HepG2 (cell line): Measurements from ENCODE around the gene RAB6B. TPM values are rescaled to one million over a fixed set of nuclear protein-coding genes. Genes with fewer than 3 reads are reported as not detected.

Experiments used
- ATAC-seq: fragments of 200-7000 bp; cut with Tn5 transposase; 3 replicates; pipeline ENCODE4 v1.9.1; 2020; ENCODE audit warnings: mild to moderate bottlenecking, moderate library complexity
- BruUV-seq: library from RNA; stranded (reverse); fragments of 400-500 nt; replicated peaks from 2 replicates; lab custom pipeline; 2021; lab: Mats Ljungman, UMichigan
- CTCF ChIA-PET: fragments of 300-600 bp; formaldehyde crosslinking; extraction: SDS; loops from one replicate; lab custom pipeline; 2021; ENCODE audit warnings: low total read pairs, inconsistent platforms, low intra/inter-chr PET ratio; lab: Yijun Ruan, JAX
- POLR2A ChIA-PET: fragments of 350-600 bp; sonication (Branson Sonifier 250); formaldehyde crosslinking; loops from one replicate; lab custom pipeline; 2020; ENCODE audit warnings: antibody characterized with exemption, inconsistent platforms; lab: Yijun Ruan, JAX
- DNase-seq: peaks from one replicate; pipeline ENCODE4 v3.0.0-alpha.2; 2015; ENCODE audit warnings: low spot score
- FAIRE-seq: peaks from 3 replicates; lab custom pipeline; 2011; peaks lifted over from hg19 to GRCh38; lab: Jason Lieb, UNC
- H2AFZ ChIP-seq: one replicate; pipeline ENCODE4 v1.6.1; 2011; ENCODE audit warnings: low read length, inconsistent platforms
- H3K27ac ChIP-seq: fragments of 300-600 bp; 3 replicates; pipeline ENCODE4 v1.8.0; 2011; ENCODE audit warnings: mixed run types, mild to moderate bottlenecking, mixed read lengths, low read length, inconsistent platforms; ENCODE audit not compliant: insufficient read depth; ENCODE audit errors: extremely low read length
- H3K27me3 ChIP-seq, 2 experiments: fragments of 200-600 bp in 1 of 2; 2 replicates in 1 of 2; 3 replicates in 1 of 2; pipeline versions ENCODE4 v1.6.0 to v1.8.0; 2011; ENCODE audit warnings: low read length in 2 of 2, mild to moderate bottlenecking in 2 of 2, moderate library complexity in 2 of 2, inconsistent platforms in 1 of 2; ENCODE audit not compliant: insufficient read depth in 2 of 2, control insufficient read depth in 1 of 2
- H3K36me3 ChIP-seq, 2 experiments: fragments of 200-600 bp in 1 of 2; replicated peaks in 1 of 2; 2 replicates in 1 of 2; 3 replicates in 1 of 2; pipeline versions ENCODE4 v1.5.1 to v1.8.0; 2011; ENCODE audit warnings: low read length in 2 of 2, inconsistent platforms in 1 of 2; ENCODE audit not compliant: insufficient read depth in 2 of 2, control insufficient read depth in 1 of 2
- H3K4me1 ChIP-seq: 2 replicates; pipeline ENCODE4 v1.5.1; 2012; ENCODE audit warnings: low read length, inconsistent platforms; ENCODE audit not compliant: insufficient read depth
- H3K4me2 ChIP-seq: 2 replicates; pipeline ENCODE4 v1.6.0; 2011; ENCODE audit warnings: low read depth, low read length, inconsistent platforms
- H3K4me3 ChIP-seq, 3 experiments: fragments of 200-600 bp in 1 of 3; sonication (generic), shearing (Covaris generic) in 1 of 3; replicated peaks in 1 of 3; 2 replicates each; pipeline ENCODE4 v1.5.1; 2011 to 2016; ENCODE audit warnings: low read length in 3 of 3, inconsistent platforms in 2 of 3, low read depth in 2 of 3, mild to moderate bottlenecking in 2 of 3, control low read depth in 1 of 3, mixed read lengths in 1 of 3; ENCODE audit not compliant: insufficient read depth in 1 of 3
- H3K79me2 ChIP-seq: one replicate; pipeline ENCODE4 v1.6.1; 2011; ENCODE audit warnings: low read length, inconsistent platforms; ENCODE audit not compliant: insufficient read depth
- H3K9ac ChIP-seq: 2 replicates; pipeline ENCODE4 v1.6.0; 2011; ENCODE audit warnings: mild to moderate bottlenecking, low read depth, low read length, inconsistent platforms; ENCODE audit not compliant: insufficient read depth
- H3K9me3 ChIP-seq: 2 replicates; pipeline ENCODE4 v1.5.1; 2012; ENCODE audit warnings: mild to moderate bottlenecking, low read length
- H4K20me1 ChIP-seq: 2 replicates; pipeline ENCODE4 v1.6.0; 2011; ENCODE audit warnings: inconsistent platforms, mild to moderate bottlenecking, low read length, moderate library complexity; ENCODE audit not compliant: insufficient read depth
- FOSL2 ChIP-seq: sonication (generic); formaldehyde crosslinking; IDR thresholded peaks from 2 replicates; pipeline ENCODE4 v1.4.0; 2020; ENCODE audit warnings: missing genetic modification reagents
- GTF3A ChIP-seq: sonication (generic); formaldehyde crosslinking; conservative IDR thresholded peaks from 2 replicates; pipeline ENCODE4 v1.4.0; 2020; ENCODE audit warnings: mild to moderate bottlenecking, missing genetic modification reagents
- SAP130 ChIP-seq: IDR thresholded peaks from 2 replicates; pipeline ENCODE4 v1.6.1; 2016; ENCODE audit warnings: low read depth
- ZFP41 ChIP-seq: sonication (generic); formaldehyde crosslinking; IDR thresholded peaks from 2 replicates; pipeline ENCODE4 v1.4.0; 2020; ENCODE audit warnings: mild to moderate bottlenecking, missing genetic modification reagents, borderline replicate concordance
- ZNF225 ChIP-seq: sonication (generic); formaldehyde crosslinking; IDR thresholded peaks from 2 replicates; pipeline ENCODE4 v1.4.0; 2020; ENCODE audit warnings: mild to moderate bottlenecking, missing genetic modification reagents
- ZNF253 ChIP-seq: sonication (generic); formaldehyde crosslinking; IDR thresholded peaks from 2 replicates; pipeline ENCODE4 v1.8.0; 2022; ENCODE audit warnings: mild to moderate bottlenecking, missing genetic modification reagents, borderline replicate concordance
- ZNF768 ChIP-seq: sonication (generic); formaldehyde crosslinking; IDR thresholded peaks from 2 replicates; pipeline ENCODE4 v1.4.0; 2020; ENCODE audit warnings: missing genetic modification reagents
- WGBS: methylation state at CpG from one replicate; pipeline ENCODE4 v1.1.6; 2017; ENCODE audit warnings: low lambda C conversion rate; 5-methylcytosine and 5-hydroxymethylcytosine counted together
- in situ Hi-C: cut with HindIII; loops from 2 replicates; pipeline ENCODE4 v1.10.0; 2017; ENCODE audit warnings: low pct_unique_long_range_greater_than_20kb; ENCODE audit not compliant: extremely low pct_ligation_motif_present
- intact Hi-C: fragments of 100-400 bp; cut with micrococcal nuclease; formaldehyde crosslinking; loops from one replicate; pipeline ENCODE4 v1.10.0; 2022; ENCODE audit not compliant: unreplicated experiment
- polyA plus RNA-seq, 8 experiments: library from polyadenylated mRNA; depleted of rRNA in 3 of 8; stranded (reverse) in 7 of 8; unstranded in 1 of 8; fragments of >200 nt; fragmentation: Illumina TruSeq in 4 of 8; extraction: Trizol in 4 of 8; gene quantifications; 2 replicates each; pipeline versions ENCODE4 v1.2.1 to v1.2.3, GENCODE V29; 2011 to 2016; ENCODE audit warnings: low read depth in 4 of 8, missing spikeins in 1 of 8, mixed read lengths in 1 of 8; ENCODE audit not compliant: insufficient read depth in 1 of 8
- total RNA-seq, 5 experiments: library from RNA; depleted of rRNA; stranded (reverse); fragments of >200 nt; fragmentation: Illumina TruSeq; extraction: Trizol; gene quantifications; 2 replicates each; pipeline ENCODE4 v1.2.3, GENCODE V29; 2016; ENCODE audit warnings: low read depth in 1 of 5

Gene RAB6B
- total and polyA plus RNA-seq, 2 of the 13 experiments (the other 11 are each of a cell fraction or from before 2014, with no cell fraction given), result 0.16 TPM; not detected in 1

DNA sequence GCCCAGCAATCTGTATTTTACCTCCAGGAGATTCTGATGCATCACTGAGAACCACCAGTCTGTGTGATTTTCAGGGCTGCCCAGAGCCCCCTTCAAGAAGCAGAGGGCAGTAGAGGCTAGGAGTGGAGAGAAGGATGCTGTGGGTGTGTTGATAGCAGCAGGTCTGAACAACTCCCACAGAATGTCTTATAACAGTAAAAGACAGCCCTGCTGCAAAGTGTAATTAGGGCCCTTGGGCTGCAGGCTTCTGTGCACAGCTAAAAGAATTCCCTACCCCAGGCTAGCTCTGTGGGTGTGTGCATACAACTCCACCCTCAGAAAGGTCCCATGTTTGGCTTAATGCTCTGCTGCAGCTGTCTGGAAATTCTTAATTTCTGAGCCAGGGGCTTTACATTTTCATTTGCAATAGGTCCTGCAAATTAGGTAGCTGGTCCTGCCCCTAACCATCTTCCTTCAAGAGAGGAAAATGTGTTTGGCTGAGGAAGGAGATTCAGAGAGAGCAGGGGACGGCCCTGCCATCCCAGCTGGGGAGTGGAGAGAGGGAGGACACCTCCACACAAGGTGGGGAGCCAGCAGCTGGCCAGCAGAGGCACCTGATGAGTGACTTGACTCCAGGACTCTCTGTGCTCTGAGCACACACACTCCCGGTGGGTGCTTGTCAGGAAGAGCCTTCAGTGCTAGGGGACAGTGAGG lies 43.2 kb upstream of the RAB6B start (continued):
- no peak for TF ChIP-seq SAP130 (CRISPR knock-in tag)
- TF ChIP-seq ZFP41 (CRISPR knock-in tag), result no peak
- TF ChIP-seq ZNF253 (CRISPR knock-in tag), result no peak
- no peak for TF ChIP-seq ZNF225
- no peak for TF ChIP-seq ZNF768

DNA sequence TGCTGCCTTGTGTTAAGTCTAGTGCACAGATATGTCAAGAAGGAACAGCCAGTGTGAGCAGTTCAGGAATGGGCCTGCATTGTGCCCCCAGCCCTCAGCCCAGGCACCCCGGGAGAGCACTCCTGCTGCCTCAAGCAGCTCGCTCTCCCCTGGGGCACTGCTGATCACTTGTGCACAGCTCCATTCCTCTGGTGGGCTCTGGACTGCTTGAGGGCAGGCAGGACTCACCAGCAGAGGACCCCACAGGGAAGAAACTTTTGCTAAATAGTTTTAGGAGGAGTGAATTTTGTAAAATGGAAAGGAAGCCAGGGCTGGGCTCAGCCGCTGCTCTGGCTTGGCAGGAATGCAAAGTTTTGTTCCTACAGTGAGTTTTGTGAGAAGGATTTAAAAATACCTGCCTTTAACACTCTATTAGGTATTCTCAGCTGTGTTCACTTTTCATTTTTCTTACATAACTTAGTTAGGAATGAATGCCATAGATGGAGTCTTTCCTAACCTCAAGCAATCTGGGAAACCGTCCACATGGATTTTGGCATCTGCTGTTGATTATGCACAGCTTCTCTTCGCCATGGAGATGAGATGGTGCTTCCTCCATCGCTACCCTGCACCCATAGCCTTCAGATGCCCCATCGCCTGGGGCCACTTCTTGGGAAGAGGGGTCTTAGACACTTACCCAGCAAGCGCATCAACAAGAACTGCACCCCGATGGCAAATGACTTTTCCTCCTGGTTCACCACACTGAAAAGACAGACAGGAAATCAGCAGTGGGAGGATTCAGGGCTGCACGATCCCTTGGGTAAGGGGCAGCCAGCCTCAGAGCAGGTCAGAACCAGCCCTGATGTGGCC lies 42.3 kb upstream of the RAB6B start:
- no TSS peak for BruUV-seq
- H2AFZ ChIP-seq, result no peak overlapping the region
- POLR2A ChIA-PET, result no interaction called here
- H3K36me3 ChIP-seq, result no peaks in the 10 kb centered on the region
- H3K4me3 ChIP-seq, result no peak overlapping the region
- in situ Hi-C loops (loop anchor here (10.0 kb wide), 1 partner anchor 107 kb away; no protein-coding TSS in a partner anchor), intact Hi-C loops (no loop called here)
- H3K27ac ChIP-seq, result no peak overlapping the region
- H4K20me1 ChIP-seq, result no peaks in the 10 kb centered on the region
- H3K27me3 ChIP-seq, result peaks cover 2 to 24% of the 10 kb centered on the region in 2 experiments; a peak in 2 of 5 replicates
- no peaks in the 10 kb centered on the region for H3K79me2 ChIP-seq
- DNase-seq, result no peak
- no peak for ATAC-seq
- FAIRE-seq, result no peak
- H3K9ac ChIP-seq, result no peak overlapping the region
- H3K4me2 ChIP-seq, result no peak overlapping the region
- no peaks in the 10 kb centered on the region for H3K4me1 ChIP-seq
- TF ChIP-seq FOSL2 (CRISPR knock-in tag), result no peak
- no peak for TF ChIP-seq GTF3A (CRISPR knock-in tag)
- CTCF ChIA-PET, result no interaction called here
- WGBS, result 46% methylated on average over 7 of the region's 10 CpGs
- no peaks in the 10 kb centered on the region for H3K9me3 ChIP-seq
